HCT116 (cell line): ENCODE measurements around the gene WDR45. TPM values are rescaled to one million over a fixed set of nuclear protein-coding genes. Genes with fewer than 3 reads are reported as not detected.

Source experiments
- ATAC-seq: fragments of 200-7000 bp; cut with Tn5 transposase; 2 replicates; pipeline ENCODE4 v1.9.1; 2020; ENCODE audit warnings: mild to moderate bottlenecking, moderate library complexity
- BruUV-seq: library from RNA; stranded (reverse); fragments of 400-500 nt; replicated peaks from 2 replicates; lab custom pipeline; 2021; lab: Mats Ljungman, UMichigan
- CTCF ChIA-PET: fragments of 300-600 bp; sonication (Branson Sonifier 250); formaldehyde crosslinking; loops from one replicate; lab custom pipeline; 2021; ENCODE audit warnings: antibody characterized with exemption; lab: Charles Lee
- POLR2A ChIA-PET: fragments of 300-600, 350-600 bp; sonication (Branson Sonifier 250); formaldehyde crosslinking; loops from one replicate; lab custom pipeline; 2021; ENCODE audit warnings: antibody characterized with exemption; lab: Charles Lee
- RAD21 ChIA-PET, 2 experiments: fragments of 300-600 bp; sonication (Branson Sonifier 250); formaldehyde crosslinking; loops; one replicate each; lab custom pipeline; 2023; ENCODE audit warnings: low total read pairs in 2 of 2; ENCODE audit not compliant: uncharacterized antibody in 2 of 2, unreplicated experiment in 2 of 2, low non-redundant PET in 1 of 2; lab: Charles Lee
- DNase-seq: peaks from one replicate; pipeline ENCODE4 v3.0.0-alpha.2; 2010; ENCODE audit warnings: low read depth, low spot score
- H2AFZ ChIP-seq: fragments of 200-600 bp; shearing (Covaris generic), sonication (generic); 2 replicates; pipeline ENCODE4 v1.6.1; 2017; ENCODE audit warnings: low read depth, mixed run types, mixed read lengths, antibody characterized with exemption, low read length; ENCODE audit not compliant: poor library complexity, severe bottlenecking
- H3K27ac ChIP-seq: 2 replicates; pipeline ENCODE4 v1.5.1; 2012; ENCODE audit warnings: low read depth, low read length
- H3K27me3 ChIP-seq: fragments of 200-600 bp; sonication (generic); 2 replicates; pipeline ENCODE4 v1.6.1; 2016; ENCODE audit warnings: mixed run types, low read length, mixed read lengths; ENCODE audit not compliant: insufficient read depth
- H3K36me3 ChIP-seq, 2 experiments: fragments of 200-500 bp in 1 of 2; fragments of 200-600 bp in 1 of 2; sonication (Bioruptor generic) in 1 of 2; sonication (generic) in 1 of 2; 2 replicates each; pipeline versions ENCODE4 v1.5.1 to v1.6.1; 2014 to 2016; ENCODE audit warnings: low read length in 2 of 2, inconsistent platforms in 1 of 2, mixed read lengths in 1 of 2, mixed run types in 1 of 2; ENCODE audit not compliant: insufficient read depth in 2 of 2, control insufficient read depth in 1 of 2
- H3K4me1 ChIP-seq, 2 experiments: fragments of 200-600 bp in 1 of 2; sonication (generic) in 1 of 2; 2 replicates each; pipeline versions ENCODE4 v1.5.1 to v1.6.1; 2012 to 2017; ENCODE audit warnings: low read length in 2 of 2, inconsistent platforms in 1 of 2, mild to moderate bottlenecking in 1 of 2, mixed read lengths in 1 of 2, mixed run types in 1 of 2, moderate library complexity in 1 of 2; ENCODE audit not compliant: insufficient read depth in 2 of 2, control insufficient read depth in 1 of 2
- H3K4me2 ChIP-seq: fragments of 200-600 bp; sonication (generic); 2 replicates; pipeline ENCODE4 v1.6.1; 2017; ENCODE audit warnings: mixed run types, low read length, mixed read lengths
- H3K4me3 ChIP-seq, 2 experiments: fragments of 200-600 bp in 1 of 2; sonication (generic) in 1 of 2; replicated peaks in 1 of 2; 2 replicates each; pipeline ENCODE4 v1.5.1; 2011 to 2016; ENCODE audit warnings: low read length in 2 of 2, control low read depth in 1 of 2, low read depth in 1 of 2, mild to moderate bottlenecking in 1 of 2, mixed read lengths in 1 of 2, mixed run types in 1 of 2
- H3K79me2 ChIP-seq: fragments of 200-600 bp; sonication (generic); 2 replicates; pipeline ENCODE4 v1.6.1; 2017; ENCODE audit warnings: mild to moderate bottlenecking, mixed run types, low read length, moderate library complexity, mixed read lengths; ENCODE audit not compliant: insufficient read depth
- H3K9ac ChIP-seq: fragments of 200-600 bp; sonication (generic); 2 replicates; pipeline ENCODE4 v1.6.1; 2016; ENCODE audit warnings: low read length, mixed read lengths
- H3K9me2 ChIP-seq: fragments of 200-600 bp; sonication (generic), shearing (Covaris generic); 2 replicates; pipeline ENCODE4 v1.6.1; 2017; ENCODE audit warnings: mixed run types, mild to moderate bottlenecking, moderate library complexity; ENCODE audit not compliant: insufficient read depth
- H3K9me3 ChIP-seq, 2 experiments: fragments of 200-500 bp in 1 of 2; fragments of 200-600 bp in 1 of 2; sonication (Bioruptor generic) in 1 of 2; sonication (generic) in 1 of 2; 2 replicates each; pipeline ENCODE4 v1.6.1; 2014 to 2017; ENCODE audit warnings: low read length in 2 of 2, mixed read lengths in 2 of 2, inconsistent platforms in 1 of 2, low read depth in 1 of 2, mild to moderate bottlenecking in 1 of 2, mixed run types in 1 of 2, moderate library complexity in 1 of 2; ENCODE audit not compliant: control insufficient read depth in 1 of 2, insufficient read depth in 1 of 2
- H4K20me1 ChIP-seq: fragments of 200-600 bp; sonication (generic), shearing (Covaris generic); 2 replicates; pipeline ENCODE4 v1.6.1; 2017; ENCODE audit warnings: mixed run types, mild to moderate bottlenecking, moderate library complexity; ENCODE audit not compliant: insufficient read depth
- CEBPB ChIP-seq: IDR thresholded peaks from 2 replicates; pipeline ENCODE4 v1.6.1; 2012; ENCODE audit warnings: low read depth
- CTCF ChIP-seq, 3 experiments: fragments of 200-600 bp in 1 of 3; sonication (generic) in 1 of 3; IDR thresholded peaks in 2 of 3; conservative IDR thresholded peaks in 1 of 3; 2 replicates each; pipeline ENCODE4 v1.5.1; 2012 to 2017; ENCODE audit warnings: low read depth in 2 of 3, low read length in 2 of 3, antibody characterized with exemption in 1 of 3, borderline replicate concordance in 1 of 3, control low read depth in 1 of 3, mild to moderate bottlenecking in 1 of 3, mixed read lengths in 1 of 3, mixed run types in 1 of 3, moderate library complexity in 1 of 3; ENCODE audit not compliant: insufficient read depth in 1 of 3
- EGR1 ChIP-seq: IDR thresholded peaks from 2 replicates; pipeline ENCODE4 v1.6.1; 2012; ENCODE audit warnings: low read depth
- ELF1 ChIP-seq: IDR thresholded peaks from 2 replicates; pipeline ENCODE4 v1.6.1; 2012; ENCODE audit warnings: low read depth, borderline replicate concordance
- JUND ChIP-seq: IDR thresholded peaks from 2 replicates; pipeline ENCODE4 v1.6.1; 2012
- POLR2A ChIP-seq: IDR thresholded peaks from 2 replicates; pipeline ENCODE4 v1.7.0; 2011; ENCODE audit warnings: borderline replicate concordance; ENCODE audit not compliant: insufficient read depth, insufficient read length; ENCODE audit errors: extremely low read depth
- POLR2AphosphoS5 ChIP-seq: IDR thresholded peaks from 2 replicates; pipeline ENCODE4 v1.6.1; 2011; ENCODE audit warnings: mild to moderate bottlenecking, low read depth, low read length, moderate library complexity
- RAD21 ChIP-seq: IDR thresholded peaks from 2 replicates; pipeline ENCODE4 v1.6.1; 2012; ENCODE audit warnings: low read depth, mild to moderate bottlenecking
- SIN3A ChIP-seq: IDR thresholded peaks from 2 replicates; pipeline ENCODE4 v1.6.1; 2012; ENCODE audit warnings: low read depth
- SP1 ChIP-seq: IDR thresholded peaks from 2 replicates; pipeline ENCODE4 v1.6.1; 2012; ENCODE audit warnings: low read depth
- SRF ChIP-seq: IDR thresholded peaks from 2 replicates; pipeline ENCODE4 v1.6.1; 2012; ENCODE audit warnings: low read depth
- ZBTB33 ChIP-seq: IDR thresholded peaks from 2 replicates; pipeline ENCODE4 v1.6.1; 2011; ENCODE audit warnings: mild to moderate bottlenecking, low read length, moderate library complexity; ENCODE audit not compliant: insufficient replicate concordance; ENCODE audit errors: extremely low read depth
- ZFX ChIP-seq: fragments of 450-650 bp; IDR thresholded peaks from 2 replicates; pipeline ENCODE4 v1.6.1; 2017
- ZNF274 ChIP-seq: fragments of 200-500 bp; sonication (Bioruptor generic); IDR thresholded peaks from 2 replicates; pipeline ENCODE4 v1.6.1; 2014; ENCODE audit warnings: mild to moderate bottlenecking, low read depth, low read length, inconsistent platforms
- intact Hi-C: fragments of 100-400 bp; cut with micrococcal nuclease; formaldehyde crosslinking; loops from 2 replicates; pipeline ENCODE4 v1.10.0; 2022
- total RNA-seq: library from RNA; stranded (reverse); gene quantifications from one replicate; pipeline ENCODE4 v1.2.1, GENCODE V29; 2021; ENCODE audit not compliant: unreplicated experiment

WDR45 gene
- total RNA-seq, 1 experiment from 2014 or later, result 41.7 TPM

GRCh38 chrX:49111791-49112190, 32.1 kb upstream of the WDR45 start:
- Histone ChIP-seq H4K20me1 (no peaks in the 10 kb centered on the region), H3K27me3 (no peaks in the 10 kb centered on the region), H3K27ac (no peak overlapping the region), H3K36me3 (peaks cover 0 to 2% of the 10 kb centered on the region in 2 experiments; a peak in 2 of 4 replicates), H3K4me2 (no peak overlapping the region), H3K9me2 (no peaks in the 10 kb centered on the region)
- ChIA-PET CTCF (no interaction called here), RAD21 (no interaction called here)
- intact Hi-C loops, result no loop called here
- no peak for DNase-seq
- ATAC-seq, result no peak
- no TSS peak for BruUV-seq
- no peak for TF ChIP-seq ELF1
- TF ChIP-seq ZBTB33, result no peak
- TF ChIP-seq, all 23 proteins: peak for 0
- no peak overlapping the region for H2AFZ ChIP-seq
- no peaks in the 10 kb centered on the region for H3K9me3 ChIP-seq
- no peak overlapping the region for H3K9ac ChIP-seq
- no peaks in the 10 kb centered on the region for H3K79me2 ChIP-seq
- H3K4me1 ChIP-seq, result no peaks in the 10 kb centered on the region
- no peak overlapping the region for H3K4me3 ChIP-seq
- POLR2A ChIA-PET, result no interaction called here

GRCh38 chrX:49110417-49110816, 30.7 kb upstream of the WDR45 start:
- no TSS peak for BruUV-seq
- POLR2A ChIA-PET, result no interaction called here
- CTCF ChIA-PET, result no interaction called here
- intact Hi-C loops, result no loop called here
- Histone ChIP-seq H3K9me3 (no peaks in the 10 kb centered on the region), H4K20me1 (no peaks in the 10 kb centered on the region), H3K79me2 (no peaks in the 10 kb centered on the region), H3K4me2 (no peak overlapping the region), H3K36me3 (peaks cover 0 to 2% of the 10 kb centered on the region in 2 experiments; a peak in 2 of 4 replicates), H3K9ac (no peak overlapping the region), H3K27ac (no peak overlapping the region), H3K27me3 (no peaks in the 10 kb centered on the region), H2AFZ (no peak overlapping the region), H3K4me3 (no peak overlapping the region), H3K9me2 (no peaks in the 10 kb centered on the region), H3K4me1 (no peaks in the 10 kb centered on the region)
- RAD21 ChIA-PET, result no interaction called here
- DNase-seq (no peak), ATAC-seq (no peak)
- TF ChIP-seq SRF (no peak), JUND (no peak), POLR2A (no peak), CEBPB (no peak), ZNF274 (no peak), ZBTB33 (no peak), ZFX (no peak), SP1 (no peak), ELF1 (no peak), SIN3A (no peak), EGR1 (no peak), POLR2AphosphoS5 (no peak), CTCF (IDR thresholded peaks at IDR 0.05 in 2 of 3, conservative IDR thresholded peaks at IDR 0.05 in 1 of 3; ENCODE audit: borderline replicate concordance in 1 of 3, insufficient read depth in 1 of 3, low read depth in 2 of 3, low read length in 2 of 3) (no peak), RAD21 (no peak)
